ENCODE results near the gene SRC. TPM values are rescaled to one million over a fixed set of nuclear protein-coding genes. Genes with fewer than 3 reads are reported as not detected.

Gene SRC
- total and polyA plus RNA-seq, 2 of the 8 experiments (the other 6 are each of a cell fraction or from before 2014, with no cell fraction given): 27.6 to 28.8 TPM

Other genes with a start within 250 kb of the SRC start
- gene RPN2, start 166.8 kb upstream of the SRC start, total RNA-seq (2021; fragmentation: NEBNext Ultra II Directional; extraction: Animal tissue kit (Norgen Biotek cat#: 25700)): 226 and 236 TPM in 2 replicates
- gene RPN2, start 166.8 kb upstream of the SRC start, polyA plus RNA-seq (2011; rRNA removed): 299 and 379 TPM in 2 replicates
- 0.48 and 0.50 TPM in 2 replicates for gene MROH8, start 166.6 kb upstream of the SRC start, total RNA-seq (2021; fragmentation: NEBNext Ultra II Directional; extraction: Animal tissue kit (Norgen Biotek cat#: 25700))
- gene MROH8, start 166.6 kb upstream of the SRC start, polyA plus RNA-seq (2011; rRNA removed): 0.67 and 0.86 TPM in 2 replicates
- not detected in 2 replicates for gene GHRH, start 84.3 kb upstream of the SRC start, total RNA-seq (2021; fragmentation: NEBNext Ultra II Directional; extraction: Animal tissue kit (Norgen Biotek cat#: 25700))
- not detected in 2 replicates for gene GHRH, start 84.3 kb upstream of the SRC start, polyA plus RNA-seq (2011; rRNA removed)
- gene MANBAL, start 56.5 kb upstream of the SRC start, total RNA-seq (2021; fragmentation: NEBNext Ultra II Directional; extraction: Animal tissue kit (Norgen Biotek cat#: 25700)): 42.8 and 44.4 TPM in 2 replicates
- 120 and 140 TPM in 2 replicates for gene MANBAL, start 56.5 kb upstream of the SRC start, polyA plus RNA-seq (2011; rRNA removed)
- 66.8 and 71.5 TPM in 2 replicates for gene NNAT, start 175.1 kb downstream of the SRC start, total RNA-seq (2021; fragmentation: NEBNext Ultra II Directional; extraction: Animal tissue kit (Norgen Biotek cat#: 25700))
- 175 and 184 TPM in 2 replicates for gene NNAT, start 175.1 kb downstream of the SRC start, polyA plus RNA-seq (2011; rRNA removed)
- gene BLCAP, start 181.7 kb downstream of the SRC start, total RNA-seq (2021; fragmentation: NEBNext Ultra II Directional; extraction: Animal tissue kit (Norgen Biotek cat#: 25700)): 51.1 and 60.3 TPM in 2 replicates
- 69.2 and 72.2 TPM in 2 replicates for gene BLCAP, start 181.7 kb downstream of the SRC start, polyA plus RNA-seq (2011; rRNA removed)

Data from H1 (cell line).